NCI-H146 treated with DMSO at 0.1 percent for 48 hours (cell line): ENCODE results near the gene SPATA24.
A peak's percentile ranks its signal among the peaks of the same experiment; 100 is the strongest.
"Not testable (repeated sequence)": the region's sequence is repeated elsewhere in the genome, so short reads cannot be mapped to it uniquely, and the experiment has no call there.

Experiments used
- DNase-seq: peaks from one replicate; lab custom pipeline; 2025; ENCODE audit not compliant: unreplicated experiment; lab: John Stamatoyannopoulos, UW

SPATA24 gene, protein sequence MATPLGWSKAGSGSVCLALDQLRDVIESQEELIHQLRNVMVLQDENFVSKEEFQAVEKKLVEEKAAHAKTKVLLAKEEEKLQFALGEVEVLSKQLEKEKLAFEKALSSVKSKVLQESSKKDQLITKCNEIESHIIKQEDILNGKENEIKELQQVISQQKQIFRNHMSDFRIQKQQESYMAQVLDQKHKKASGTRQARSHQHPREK

DNA sequence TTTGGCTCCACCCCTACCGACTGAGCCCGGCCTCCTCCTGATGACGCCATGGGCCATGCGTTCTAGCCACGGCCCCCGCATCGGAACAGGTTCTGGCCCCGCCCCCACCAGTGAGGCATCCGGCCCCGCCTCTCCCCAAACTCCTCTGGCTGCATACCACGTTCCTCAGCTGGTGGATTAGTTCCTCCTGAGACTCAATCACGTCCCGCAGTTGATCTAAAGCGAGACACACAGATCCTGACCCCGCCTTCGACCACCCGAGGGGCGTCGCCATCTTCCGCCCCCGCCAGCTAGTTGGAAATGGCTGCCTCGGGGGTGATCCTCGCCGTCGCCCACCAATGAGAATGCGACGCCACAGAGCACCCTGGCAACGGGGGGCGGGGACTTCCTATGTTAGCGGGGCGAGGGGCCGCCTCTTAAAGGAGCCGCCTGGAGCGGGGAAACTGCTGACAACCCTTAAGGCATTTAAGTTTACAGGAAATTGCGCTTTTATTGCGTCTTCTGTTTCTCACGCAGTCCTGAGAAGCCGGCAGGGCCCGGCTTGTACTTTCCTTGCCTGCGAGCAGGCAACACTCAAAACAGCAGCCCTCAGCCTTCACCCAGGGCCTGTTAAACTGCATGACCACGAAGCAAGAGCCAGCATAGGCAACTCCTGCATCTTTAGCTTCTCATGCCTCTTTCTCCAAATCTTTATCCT lies at the start of gene SPATA24:
SPATA24 (minus strand) TSS at position 303 of the 697 bp plus-strand sequence; CDS start at position 274, 29 bp downstream.
- peak; percentile 79 for DNase-seq

DNA sequence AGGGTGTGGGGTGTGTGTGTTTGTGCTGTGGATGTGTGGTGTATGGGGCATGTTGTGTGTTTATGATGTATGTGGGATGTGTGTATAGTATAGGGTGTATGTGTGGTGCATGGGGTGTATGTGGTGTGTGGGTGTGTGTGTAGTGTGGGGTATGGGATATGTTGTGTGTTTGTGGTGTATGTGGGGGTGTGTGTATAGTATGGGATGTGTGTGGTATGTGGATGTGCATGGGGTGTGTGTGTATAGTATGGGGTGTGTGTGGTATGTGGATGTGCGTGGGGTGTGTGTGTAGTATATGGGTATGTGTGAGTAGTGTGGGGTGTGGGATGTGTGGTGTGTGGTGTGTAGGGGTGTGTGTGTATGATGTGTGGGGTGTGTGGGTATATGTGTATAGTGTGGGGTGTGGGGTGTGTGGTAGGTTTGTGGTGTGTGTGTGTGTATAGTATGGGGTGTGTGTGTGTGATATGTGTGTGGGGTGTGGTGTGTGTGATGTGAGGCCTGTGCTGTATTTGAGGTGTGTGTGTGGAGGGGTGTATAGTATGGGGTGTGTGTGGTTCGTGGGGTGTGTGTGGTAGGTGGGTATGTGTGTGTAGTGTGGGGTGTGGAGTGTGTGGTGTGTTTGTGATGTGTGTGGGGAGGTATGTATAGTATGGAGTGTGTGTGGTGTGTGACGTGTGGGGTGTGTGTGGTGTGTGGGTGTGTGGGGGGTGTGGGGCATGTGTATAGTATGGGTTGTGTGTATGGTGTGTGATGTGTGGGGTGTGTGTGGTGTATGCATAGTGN lies 48.2 kb upstream of the SPATA24 start:
- DNase-seq, result no peak

DNA sequence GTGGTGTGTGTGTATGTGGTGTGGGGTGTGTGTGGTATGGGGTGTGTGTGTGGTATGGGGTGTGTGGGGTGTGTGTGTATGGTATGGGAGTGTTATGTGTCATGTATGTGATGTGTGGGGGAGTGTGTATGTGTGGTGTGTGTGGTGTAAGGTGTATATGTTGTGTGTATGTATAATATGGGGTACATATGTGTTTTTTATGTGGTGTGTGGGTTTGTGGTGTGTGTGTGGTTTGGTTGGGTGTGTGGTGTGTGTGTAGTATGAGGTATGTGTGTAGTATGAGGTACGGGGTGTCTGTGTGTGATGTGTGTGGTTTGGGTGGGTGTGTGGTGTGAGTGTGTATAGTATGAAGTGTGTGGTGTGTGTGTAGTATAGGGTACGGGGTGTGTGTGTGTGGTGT lies 47.3 kb upstream of the SPATA24 start:
- no peak for DNase-seq

DNA sequence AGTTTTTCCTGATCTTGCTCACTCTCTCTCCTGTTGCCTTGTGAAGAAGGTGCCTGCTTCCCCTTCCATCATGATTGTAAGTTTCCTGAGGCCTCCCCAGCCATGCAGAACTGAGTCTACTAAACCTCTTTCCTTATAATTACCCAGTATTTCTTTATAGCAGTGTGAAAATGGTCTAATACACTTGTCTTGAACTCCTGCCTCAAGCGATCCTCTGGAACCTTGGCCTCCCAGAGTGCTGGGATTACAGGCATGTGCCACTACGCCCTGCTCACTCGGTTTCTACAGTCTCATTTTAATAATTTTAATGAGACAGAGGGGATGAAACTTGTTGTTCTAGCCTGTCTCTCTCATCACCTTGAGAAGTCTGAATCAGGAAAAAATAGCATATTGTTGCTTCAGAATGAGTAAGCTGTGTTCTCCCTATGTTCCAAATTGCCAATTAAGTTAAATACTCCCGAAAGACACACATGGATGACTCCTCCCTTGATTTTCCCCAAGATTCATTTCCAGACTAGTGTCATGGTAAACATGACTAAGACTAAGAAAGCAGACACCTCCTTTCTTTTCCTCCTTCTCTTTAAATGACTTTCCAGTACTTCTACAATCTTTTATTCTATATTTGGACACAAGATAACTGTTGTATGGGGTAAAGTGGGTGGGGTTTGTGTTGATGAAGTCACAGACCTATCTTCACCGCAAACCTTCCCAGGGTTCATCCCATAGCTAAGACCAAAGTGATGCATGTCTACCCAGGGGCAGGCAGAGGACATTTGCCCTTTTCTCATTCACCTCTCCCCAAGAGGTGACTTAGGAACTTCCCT lies 43.3 kb upstream of the SPATA24 start:
- no peak for DNase-seq

DNA sequence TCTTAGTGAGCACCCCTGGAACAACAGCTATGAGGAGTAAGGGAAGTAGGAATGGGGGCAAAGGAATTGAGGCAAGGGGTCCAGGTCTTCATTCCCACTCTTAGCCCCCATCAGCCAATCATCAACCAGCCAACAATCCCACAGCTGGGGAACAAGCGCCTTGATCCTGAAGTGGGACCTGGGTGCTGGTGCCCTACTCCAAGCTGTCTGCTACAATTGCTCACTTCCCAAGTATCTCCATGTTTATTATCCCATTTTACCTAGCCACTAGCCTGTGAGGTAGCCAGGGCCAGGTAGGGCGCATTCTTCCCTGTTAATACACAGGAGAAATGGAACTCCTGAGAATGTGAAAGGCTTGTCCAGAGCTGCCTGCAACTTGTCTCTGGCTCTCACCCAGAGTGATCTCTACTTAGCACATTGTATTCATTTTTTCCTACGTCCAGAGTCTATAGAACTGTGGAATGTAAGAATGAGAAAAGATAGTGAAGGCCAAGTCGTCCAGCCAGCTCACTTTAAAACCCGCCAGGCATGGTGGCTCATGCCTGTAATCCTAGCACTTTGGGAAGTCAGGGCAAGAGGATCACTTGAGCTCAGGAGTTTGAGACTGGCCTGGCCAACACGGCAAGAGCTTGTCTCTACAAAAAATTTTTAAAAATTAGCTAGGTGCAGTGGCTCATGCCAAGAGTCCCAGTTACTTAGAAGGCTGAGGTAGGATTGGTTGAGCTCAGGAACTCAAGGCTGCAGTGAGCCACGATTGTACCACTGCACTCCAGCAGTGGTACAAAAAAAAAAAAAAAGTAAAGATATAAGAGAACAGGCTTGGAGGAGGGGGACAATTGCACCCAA lies 41.7 kb upstream of the SPATA24 start:
- no peak for DNase-seq

DNA sequence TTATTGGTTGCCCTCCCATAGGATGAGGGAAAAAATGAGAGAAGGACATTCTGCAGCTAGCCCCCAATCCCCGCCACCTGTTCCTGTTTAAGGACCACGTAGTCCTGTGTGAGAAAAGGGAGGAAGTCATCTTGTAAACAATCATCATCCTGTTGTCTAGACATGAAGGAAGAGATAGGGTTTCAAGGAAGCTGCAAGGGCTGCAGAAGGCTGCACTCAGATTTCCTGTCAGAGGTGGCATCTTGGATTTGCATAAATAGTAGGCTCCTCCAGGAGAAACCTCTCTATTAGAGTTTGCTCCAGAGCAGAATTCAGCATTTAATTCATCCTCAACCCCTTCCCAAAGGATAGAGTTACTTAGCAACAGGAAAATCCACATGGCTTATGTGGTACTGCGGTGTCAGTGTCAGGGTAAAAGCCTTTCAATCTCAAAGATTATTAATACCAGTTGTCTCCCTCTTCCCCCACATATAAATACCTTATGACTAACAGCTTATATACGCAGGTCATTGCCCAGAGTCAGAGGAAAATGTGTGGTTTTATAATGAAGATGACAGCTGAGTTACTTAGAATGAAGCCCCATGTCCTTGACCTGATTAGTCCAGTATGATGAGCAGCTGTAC lies 40.1 kb upstream of the SPATA24 start:
- no peak for DNase-seq

DNA sequence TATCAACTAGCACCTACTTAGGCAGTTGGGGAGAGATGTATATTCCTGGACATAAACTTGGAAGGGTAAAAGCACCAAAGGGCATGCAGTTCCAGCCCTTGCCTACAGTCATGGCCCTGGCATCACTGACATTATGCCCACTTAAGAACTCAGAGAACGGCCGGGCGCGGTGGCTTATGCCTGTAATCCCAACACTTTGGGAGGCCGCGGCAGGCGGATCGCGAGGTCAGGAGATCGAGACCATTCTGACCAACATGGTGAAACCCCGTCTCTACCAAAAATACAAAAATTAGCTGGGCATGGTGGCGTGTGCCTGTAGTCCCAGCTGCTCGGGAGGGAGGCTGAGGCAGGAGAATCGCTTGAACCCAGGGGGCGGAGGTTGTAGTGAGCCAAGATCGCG lies 36.5 kb upstream of the SPATA24 start:
- not testable (repeated sequence) for DNase-seq

DNA sequence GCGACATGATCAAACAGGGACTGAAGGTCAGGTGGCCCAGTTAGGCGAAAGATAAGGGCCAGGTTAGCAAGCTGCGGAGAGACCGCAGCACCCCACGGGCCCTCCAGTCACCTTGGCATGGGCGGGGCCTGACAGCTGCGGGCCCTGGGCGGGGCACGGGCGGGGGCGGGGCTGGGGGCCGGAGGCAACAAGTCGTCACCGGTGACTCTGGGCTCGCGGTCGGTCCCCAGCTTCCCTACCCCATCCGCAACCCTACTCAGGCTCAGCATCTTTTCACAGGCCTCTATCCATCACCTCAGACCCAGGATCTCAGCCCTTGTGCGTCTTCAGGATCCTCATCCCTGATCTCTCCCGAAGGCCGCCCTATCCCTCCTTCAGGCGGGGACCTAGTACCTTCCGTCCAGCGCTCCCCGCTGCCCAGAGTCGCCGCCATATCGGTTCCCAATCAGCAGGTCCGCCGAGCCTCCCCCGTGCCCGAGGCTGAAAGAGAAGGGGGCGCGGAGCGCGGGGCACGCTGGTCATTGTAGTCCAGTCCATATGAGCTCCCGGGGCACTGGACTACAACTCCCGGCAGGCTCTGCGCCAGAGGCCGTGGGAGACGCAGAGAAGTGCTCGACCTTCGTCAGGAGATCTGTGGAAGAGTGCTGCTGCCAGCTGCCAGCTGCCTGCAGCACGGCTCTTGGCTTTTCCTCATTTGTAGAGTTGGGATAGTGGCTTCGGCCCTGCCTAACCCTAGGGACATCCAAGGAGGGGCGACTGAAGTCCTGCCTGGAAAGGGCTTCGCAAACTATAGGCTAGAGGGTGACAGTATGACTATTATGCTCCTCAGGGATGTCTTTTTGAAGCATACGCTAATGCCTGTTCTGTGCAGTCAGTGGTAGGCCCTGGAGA lies 35.4 kb upstream of the SPATA24 start, which contains the start of gene DNAJC18:
DNAJC18 (minus strand) TSS at position 513 of the 891 bp plus-strand sequence; CDS start at position 433, 80 bp downstream.
- DNase-seq, result peak; percentile 78

DNA sequence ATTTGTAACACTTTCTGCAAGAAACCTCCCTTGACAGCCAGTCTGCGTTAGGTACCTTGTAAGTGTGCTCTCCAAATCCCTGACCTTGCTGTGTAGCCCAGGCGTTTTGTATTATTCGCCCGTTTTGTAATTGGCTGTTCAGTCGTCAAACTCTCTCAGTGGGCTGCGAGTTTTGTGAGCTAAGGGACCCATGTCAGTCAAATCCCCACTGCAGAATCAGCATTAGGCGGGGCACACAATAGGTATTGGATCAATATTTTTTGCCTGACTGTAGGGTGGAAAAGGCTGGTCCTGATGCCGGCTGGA lies 34.8 kb upstream of the SPATA24 start:
- DNase-seq, result no peak

DNA sequence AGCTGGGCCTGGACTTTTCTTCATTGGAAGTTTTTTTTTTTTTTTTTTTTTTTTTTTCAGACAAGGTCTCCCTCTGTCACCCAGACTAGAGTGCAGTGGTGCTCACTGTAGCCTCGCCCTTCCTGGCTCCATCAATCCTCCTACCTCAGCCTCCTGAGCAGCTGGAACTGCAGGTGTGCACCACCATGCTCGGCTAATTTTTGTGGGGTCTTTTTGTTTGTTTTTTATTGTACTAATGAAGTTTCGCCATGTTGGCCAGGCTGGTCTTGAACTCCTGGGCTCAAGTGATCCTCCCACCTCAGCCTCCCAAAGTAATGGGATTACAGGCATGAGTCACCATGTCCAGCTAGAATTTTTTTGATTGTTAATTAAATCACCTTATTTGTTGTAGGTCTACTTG lies 31.8 kb upstream of the SPATA24 start:
- no peak for DNase-seq

DNA sequence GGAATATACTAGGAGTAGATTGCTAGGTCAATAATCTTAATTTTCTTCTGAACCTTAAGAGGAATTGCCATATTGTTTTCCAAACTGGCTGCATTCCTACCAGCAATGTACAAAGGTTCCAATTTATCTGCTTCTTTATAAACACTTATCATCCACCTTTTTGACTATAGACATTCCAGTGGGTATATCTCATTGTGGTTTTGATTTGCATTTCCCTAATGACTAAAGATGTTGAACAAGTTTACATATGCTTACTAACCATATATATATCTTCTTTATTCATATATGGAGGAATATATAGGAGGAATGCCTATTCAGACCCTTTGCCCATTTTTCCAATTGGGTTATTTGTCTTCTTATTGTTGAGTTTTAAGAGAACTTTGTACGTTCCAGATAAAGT lies 27.8 kb upstream of the SPATA24 start:
- no peak for DNase-seq

DNA sequence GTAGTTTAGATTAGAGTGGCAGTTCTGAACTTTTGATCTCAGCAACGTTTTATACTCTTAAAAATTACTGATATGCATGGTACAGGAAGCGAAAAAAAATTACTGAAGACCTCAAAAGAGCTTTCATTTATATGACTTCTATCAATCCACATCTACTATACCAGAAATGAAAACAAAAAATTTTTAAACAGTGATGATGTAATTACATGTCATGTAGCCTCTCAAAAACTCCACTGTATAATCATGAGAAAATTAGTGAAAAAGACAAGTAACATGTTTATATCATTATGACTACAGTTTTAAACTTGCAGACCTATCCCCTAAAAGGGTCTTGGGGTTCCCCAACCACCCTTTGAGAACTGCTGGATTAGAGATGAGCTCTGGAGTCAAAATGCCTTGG lies 26.1 kb upstream of the SPATA24 start:
- no peak for DNase-seq

DNA sequence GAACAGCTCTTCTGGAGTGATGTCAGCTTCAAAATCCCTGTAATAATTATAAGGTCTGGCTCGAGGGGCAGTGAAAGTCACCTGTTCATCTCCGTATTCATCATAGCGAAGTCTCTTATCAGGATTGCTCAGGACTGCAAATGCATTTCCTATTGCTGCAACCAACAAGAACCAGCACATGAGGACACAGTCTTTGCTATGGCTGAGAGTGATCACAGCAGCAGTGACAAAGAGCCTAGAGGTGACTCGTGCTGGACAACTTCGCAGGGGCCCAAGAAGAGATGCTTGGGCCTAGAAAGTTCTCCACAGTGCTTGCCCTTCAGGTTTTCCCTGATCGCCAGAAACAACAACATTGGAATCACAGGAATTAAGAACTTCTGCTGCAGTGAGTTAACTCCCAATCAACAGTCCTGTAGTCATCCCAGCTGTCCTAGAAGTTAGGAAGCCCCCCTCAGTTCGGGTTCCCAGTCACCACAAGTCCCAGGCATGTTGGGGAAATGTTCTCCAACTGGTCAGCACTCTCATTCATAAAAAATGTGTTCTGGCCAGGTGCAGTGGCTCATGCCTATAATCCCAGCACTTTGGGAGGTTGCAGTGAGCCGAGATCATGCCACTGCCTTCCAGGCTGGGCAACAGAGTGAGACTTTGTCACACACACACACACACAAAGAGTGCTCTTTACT lies 22.5 kb upstream of the SPATA24 start:
- DNase-seq, result no peak

DNA sequence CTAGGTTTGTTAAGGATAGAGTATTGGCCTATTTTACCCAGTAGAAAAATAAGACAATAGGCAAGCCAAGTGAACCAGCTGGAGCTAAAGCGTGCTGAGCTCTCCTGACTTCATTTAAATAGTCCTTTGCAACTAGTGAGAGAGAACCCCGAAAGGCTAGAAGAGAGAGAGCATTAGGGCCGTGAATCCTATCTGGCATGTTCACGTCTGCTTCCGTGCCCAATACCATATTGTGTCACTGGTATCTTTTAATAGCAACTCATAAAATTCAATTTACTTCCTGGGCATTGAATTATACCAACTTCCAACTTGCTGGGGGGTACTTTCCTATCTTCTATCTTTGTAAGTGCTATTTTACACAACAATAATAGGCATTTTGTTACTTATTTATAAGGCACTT lies 21.6 kb upstream of the SPATA24 start:
- no peak for DNase-seq

DNA sequence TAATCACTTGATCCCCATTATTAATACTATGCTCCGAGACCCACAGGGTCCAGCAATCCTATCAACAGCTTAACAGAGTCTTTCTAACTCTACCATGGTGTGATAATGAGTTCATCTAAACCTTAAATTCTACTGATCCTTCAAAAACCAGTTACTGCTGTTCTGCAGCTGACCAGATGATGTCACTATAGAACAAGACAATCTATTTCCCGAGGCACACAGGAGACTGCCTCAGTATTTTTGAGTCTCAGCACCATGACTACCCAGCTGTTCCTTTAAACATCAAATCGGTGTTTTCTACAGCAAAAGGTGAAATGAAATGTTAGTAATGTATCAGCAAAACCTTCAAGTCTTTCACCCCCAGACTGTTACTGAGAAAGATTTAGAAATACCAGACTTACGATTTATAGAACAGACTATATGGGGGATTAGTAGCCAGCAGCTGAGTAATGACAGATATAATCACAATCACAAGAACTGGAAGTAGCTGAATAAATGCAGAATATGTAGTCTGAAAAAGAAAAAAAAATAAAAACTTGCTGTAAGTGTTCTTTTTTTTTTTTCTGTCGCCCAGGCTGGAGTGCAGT lies 18.5 kb upstream of the SPATA24 start:
- DNase-seq, result peak; percentile 35

DNA sequence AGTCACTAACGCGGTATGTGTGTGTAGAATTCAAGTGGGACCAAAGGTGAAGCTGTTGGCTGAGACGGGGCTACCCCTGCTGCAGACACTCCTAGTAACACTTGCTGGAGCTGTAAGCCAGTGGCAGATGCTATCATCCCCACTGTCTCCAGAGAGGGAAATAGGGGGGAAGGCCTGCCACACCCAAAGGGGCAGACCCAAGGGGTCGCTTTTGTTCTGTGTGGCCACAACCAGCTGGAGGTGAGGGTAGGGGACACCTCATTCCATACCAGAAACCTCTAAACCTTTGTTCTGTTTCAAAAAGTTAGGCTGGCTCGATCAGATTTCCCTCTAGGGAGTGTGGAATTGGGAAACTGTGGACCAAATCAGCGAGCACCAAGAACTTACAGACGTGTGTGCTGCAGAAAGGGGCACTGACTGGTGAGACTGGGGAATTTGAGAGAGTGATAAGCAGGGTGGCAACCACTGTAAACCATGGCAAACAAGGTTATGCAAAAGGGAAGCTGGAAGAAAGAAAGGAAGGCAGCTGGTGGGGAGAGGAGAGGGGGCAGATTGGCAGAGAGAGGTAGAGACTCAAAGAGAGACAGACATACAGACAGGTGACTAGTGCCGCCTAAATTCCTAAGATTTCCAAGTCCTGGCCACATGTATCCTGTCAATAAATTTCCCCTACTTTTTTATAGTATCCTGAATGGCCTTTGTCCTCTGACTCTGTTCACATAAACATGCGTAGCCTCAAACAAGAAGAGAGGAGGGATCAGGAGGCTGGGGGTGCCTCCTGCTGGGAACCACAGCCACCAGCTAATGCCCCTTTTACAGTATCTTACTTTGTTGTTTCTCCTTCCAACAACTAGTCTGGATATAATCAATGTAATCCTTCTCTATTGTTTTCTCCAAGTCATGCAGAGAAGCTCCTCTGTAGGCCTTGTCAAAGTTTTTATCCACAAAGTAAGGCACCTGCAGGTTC lies 15.6 kb upstream of the SPATA24 start:
- DNase-seq, result no peak

DNA sequence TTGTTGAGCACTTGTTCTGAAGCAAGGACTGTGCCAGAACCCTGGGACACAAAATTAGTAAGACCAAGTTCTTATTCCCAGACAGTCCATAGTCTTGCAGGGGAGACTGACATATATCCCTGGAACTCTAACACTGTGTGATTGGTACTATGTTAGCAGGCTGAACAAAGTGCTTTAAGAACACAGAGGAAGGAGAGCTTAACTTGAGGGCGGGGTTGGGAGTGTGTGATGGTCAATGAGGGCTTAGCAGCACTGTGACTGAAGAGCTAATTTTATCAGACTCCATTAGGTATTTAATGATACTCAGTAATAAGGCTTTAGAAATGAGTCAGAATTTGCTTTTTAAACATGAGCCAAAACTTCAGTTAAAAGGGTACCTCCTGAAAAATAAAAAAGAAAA lies 14.9 kb upstream of the SPATA24 start:
- no peak for DNase-seq
